Measurements from ENCODE around the gene MAP3K13.
"Not testable (repeated sequence)": the region's sequence is repeated elsewhere in the genome, so short reads cannot be mapped to it uniquely, and the experiment has no call there.

MAP3K13 gene

GRCh38 chr3:185399737-185400667 lies 37.1 kb downstream of the MAP3K13 start:
- no peak for DNase-seq (ENCODE audit: low spot score)

- no peak for DNase-seq (ENCODE audit: low spot score)
Observed at GRCh38 chr3:185400866-185401265, 37.9 kb downstream of the MAP3K13 start.

DNA sequence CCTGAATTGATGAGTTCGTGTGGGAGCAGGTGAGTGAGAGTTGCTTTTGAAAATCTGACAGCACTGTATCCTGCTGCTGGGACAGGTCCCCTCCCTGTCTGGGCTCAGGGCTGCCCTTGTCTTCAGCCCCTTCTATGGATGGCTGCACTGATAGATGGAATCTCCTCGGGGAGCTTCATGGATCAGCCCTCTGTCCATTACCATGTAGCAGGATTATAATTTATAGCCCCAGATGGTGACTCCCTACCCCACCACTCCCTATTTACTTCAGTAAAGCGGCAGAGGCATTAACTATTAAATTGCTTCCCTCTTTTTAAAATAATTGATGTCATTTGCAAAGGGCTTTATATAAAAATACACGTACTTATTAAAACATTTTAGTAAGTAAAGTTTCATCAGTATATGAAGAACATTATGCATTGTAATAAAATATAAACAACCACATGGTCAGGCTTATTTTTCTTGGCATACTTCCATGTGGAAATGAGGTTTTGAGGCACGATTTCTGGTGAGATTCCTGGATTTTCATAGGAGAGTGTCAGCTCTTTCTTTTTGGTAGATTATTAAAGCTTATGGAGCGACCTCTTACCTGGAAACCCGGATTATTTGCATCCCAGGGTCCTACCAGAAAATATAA lies 38.5 kb downstream of the MAP3K13 start:
- no peak for DNase-seq (ENCODE audit: low spot score)

DNA sequence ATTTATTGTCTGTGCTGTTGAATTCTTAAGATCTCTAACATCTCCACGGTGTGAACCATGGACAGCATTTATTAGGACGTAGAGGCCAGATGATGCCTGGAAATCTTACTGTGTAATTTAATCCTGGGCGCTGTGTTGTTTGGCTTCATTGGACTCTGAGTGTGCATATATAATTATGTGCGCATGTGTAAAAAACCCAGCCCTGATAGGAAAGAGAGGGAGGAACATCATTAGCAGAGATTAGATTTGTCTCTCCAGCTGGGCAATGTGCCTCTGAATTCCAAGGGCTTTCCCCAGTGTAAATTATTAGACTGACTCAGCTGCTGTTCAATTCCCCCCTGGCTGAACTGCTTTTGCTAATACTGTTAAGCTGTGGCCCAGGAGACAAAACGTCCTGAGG lies 39.6 kb downstream of the MAP3K13 start:
- no peak for DNase-seq (ENCODE audit: low spot score)

DNA sequence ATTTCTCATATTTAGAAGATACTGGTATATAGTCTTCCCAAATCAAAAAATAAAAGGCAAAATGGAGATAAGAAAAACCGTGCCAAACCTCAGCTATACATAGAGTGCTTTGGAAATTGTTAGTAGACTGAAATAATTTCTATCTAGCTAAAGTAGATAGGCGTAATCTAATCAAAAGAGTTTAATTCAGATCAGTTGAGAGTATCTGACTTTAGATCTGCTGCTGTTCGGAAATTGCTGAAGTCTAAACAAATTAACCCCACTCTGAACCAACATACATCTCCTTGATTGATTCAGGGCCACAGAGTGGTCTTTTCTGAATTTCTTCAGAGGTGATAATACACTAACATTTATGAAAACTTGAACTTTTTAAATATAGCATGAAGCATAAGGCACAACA lies 40.1 kb downstream of the MAP3K13 start:
- no peak for DNase-seq (ENCODE audit: low spot score)

- DNase-seq (ENCODE audit: low spot score) = no peak
Observed at GRCh38 chr3:185405243-185405642, 42.3 kb downstream of the MAP3K13 start.

- DNase-seq (ENCODE audit: low spot score) = no peak
Observed at GRCh38 chr3:185405664-185406063, 42.7 kb downstream of the MAP3K13 start.

DNA sequence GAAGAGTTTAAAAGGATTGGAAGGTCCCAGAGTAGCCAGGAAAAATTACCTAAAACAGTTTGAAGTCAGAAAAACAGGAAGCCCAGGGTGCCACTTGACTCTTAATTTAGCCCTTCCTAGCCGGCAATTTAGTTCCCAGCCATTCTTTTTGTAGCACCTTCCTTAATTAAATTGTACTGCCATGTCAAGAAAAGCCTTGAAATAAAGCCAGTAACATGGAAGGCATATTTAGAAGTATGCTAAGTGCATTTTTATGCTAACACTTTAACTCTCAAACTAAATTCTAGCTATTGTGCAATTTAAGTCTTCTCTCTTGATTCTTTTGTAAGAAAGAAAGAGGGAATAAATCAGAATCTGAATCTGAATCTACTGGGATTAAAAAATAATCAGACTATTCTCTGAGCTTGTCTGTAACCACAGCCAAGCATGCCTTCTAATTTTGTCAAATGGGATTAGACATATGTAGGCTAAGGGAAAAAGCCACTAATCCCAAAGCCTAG lies 43.2 kb downstream of the MAP3K13 start:
- no peak for DNase-seq (ENCODE audit: low spot score)

DNA sequence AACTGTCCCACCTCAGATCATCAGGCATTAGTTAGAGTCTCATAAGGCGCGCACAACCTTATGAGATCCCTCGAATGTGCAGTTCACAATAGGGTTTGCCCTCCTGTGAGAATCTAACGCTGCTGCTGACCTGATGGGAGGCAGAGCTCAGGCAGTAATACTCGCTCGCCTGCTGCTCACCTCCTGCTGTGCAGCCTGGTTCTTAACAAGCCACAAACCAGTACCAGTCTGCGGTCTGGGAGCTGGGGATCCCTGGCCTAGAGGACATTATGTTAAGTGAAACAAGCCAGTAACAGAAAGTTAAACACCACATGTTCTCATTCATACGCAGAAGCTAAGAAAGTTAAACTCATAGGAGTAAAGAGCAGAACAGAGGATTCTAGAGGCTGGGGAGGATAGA lies 47.0 kb downstream of the MAP3K13 start:
- no peak for DNase-seq (ENCODE audit: low spot score)

DNA sequence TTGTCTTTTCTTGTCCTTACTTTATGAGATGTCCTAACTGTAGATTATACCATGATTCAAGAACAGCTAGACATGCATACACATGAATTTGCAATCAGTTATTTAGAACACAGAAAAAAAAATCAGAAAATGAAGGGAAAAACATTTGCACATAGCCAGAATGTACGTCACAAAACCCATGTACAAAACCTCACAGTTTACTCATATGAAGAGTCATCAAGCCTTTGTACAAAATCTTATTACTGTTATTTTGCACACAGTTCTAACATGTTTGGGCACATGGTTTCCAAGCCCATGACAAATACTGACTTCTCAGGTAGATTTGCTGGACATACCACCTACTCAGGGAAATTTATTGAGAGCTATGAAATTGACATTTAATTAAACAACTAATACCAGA lies 48.2 kb downstream of the MAP3K13 start:
- no peak for DNase-seq (ENCODE audit: low spot score)

DNA sequence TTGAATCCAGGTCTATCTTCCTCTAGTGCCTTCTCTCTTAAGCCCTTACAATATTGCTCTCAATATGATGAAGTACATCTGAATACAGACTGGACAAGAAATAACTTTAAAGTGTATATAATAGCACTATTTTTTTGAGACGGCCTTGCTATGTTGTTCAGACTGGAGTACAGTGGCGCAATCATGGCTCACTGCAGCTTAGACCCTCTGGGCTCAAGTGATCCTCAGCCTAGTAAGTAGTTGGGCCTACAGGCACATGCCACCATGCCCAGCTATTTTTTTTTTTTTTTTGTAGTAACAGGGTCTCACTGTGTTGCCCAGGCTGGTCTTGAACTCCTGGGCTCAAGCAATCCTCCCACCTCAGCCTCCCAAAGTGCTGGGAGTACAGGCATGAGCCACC lies 53.6 kb downstream of the MAP3K13 start:
- no peak for DNase-seq (ENCODE audit: low spot score)

DNA sequence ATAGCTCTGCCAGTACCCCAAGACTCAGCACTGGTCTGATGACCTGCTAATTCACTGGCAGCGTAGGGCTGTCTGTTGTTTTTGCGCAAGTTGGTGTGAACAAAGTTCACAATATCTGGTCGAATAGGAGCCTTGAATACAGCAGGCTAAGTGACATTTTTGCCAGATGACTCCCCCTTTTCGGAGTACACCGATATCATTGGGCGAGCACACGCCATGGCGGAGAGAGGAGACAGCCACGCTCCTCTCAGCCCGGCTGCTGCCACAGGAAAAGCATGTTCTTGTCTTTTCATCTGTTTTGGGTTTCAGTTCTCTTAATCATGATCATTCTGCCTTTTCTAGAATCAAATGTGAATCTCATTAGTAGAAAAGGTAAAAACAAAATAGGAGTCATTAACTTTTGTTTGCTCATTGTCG lies 55.6 kb downstream of the MAP3K13 start:
- not testable (repeated sequence) for DNase-seq (ENCODE audit: low spot score)

- no peak for DNase-seq (ENCODE audit: low spot score)
Observed at GRCh38 chr3:185420762-185421161, 57.8 kb downstream of the MAP3K13 start.

DNA sequence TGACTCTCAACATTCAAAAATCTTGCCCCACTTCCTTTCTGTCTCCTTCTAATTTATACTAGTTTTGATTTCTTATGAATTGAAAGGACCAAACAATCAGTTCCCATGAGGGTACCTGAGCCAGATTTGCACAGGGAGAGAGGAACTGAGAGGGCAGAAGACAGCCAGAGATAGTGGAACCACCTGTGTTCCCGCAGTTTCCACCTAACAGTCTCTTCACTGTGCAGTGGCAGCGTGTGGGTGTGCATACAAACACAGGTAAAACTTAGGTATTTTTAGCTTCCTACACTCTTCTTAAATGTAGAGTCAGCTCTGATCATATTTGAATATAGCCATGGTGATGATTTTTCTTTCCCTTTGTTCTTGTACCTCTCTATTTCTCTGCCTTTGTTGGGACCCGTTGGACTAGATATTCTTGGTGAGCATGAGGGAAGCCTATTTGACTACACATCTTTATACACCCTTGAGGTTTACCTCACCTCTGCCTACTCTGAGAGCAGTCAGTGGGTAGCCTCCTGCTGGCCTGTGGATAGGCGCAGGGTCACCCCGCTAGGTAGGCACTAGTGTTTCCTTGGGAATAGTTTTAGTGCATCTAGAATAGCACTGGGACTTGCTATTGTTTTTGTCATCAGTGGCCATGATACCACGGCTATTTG lies 58.8 kb downstream of the MAP3K13 start:
- DNase-seq (ENCODE audit: low spot score) = no peak

- no peak for DNase-seq (ENCODE audit: low spot score)
Observed at GRCh38 chr3:185422677-185423076, 59.7 kb downstream of the MAP3K13 start.

GRCh38 chr3:185423178-185423577 lies 60.2 kb downstream of the MAP3K13 start:
- DNase-seq (ENCODE audit: low spot score) = no peak

- DNase-seq (ENCODE audit: low spot score) = no peak
Observed at GRCh38 chr3:185424435-185424834, 61.5 kb downstream of the MAP3K13 start.

GRCh38 chr3:185430375-185430774 lies 67.4 kb downstream of the MAP3K13 start:
- no peak for DNase-seq (ENCODE audit: low spot score)

DNA sequence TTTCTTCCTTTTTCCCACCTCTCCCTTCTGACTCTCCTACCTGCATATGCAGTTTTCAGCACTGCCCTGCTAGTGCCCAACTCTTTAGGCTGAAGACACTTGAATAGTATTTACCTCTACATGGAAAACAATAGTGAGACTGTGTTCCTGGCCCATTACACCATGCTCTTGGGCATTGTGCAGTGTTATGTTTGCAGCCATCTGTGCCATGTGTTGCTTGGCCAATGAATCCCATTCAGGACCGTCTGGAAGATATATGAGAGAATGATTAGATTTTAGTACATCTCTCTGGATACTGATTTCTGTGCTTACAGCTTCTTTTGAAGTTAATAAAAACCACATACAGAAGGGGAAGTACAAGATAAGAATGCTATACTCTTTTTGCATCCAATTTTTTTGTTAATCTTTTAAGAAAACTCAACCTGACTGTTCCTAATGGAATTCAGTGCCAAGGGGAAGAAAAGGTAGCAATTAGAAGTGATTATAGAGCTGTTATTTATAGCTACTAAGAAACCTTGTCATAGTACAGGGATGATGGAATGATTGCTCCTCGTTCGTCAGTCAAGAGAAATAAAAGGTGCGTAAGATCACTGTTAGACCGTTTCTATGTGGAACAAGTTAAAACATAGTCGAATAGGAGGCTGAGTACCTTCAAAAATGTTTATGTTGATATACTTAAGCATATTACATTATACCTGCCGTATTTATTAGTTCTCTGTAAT lies 77.0 kb downstream of the MAP3K13 start:
- DNase-seq (ENCODE audit: low spot score) = no peak

- DNase-seq (ENCODE audit: low spot score) = no peak
Observed at GRCh38 chr3:185442031-185442430, 79.1 kb downstream of the MAP3K13 start.

GRCh38 chr3:185444329-185444728 lies 81.4 kb downstream of the MAP3K13 start:
- DNase-seq (ENCODE audit: low spot score) = no peak

- no peak for DNase-seq (ENCODE audit: low spot score)
Observed at GRCh38 chr3:185448107-185448506, 85.2 kb downstream of the MAP3K13 start.

Measured in left forelimb (tissue), 1 donor.